GM12864 (cell line): ENCODE measurements around the gene FHIP1A.

Source experiments
- DNase-seq: peaks from one replicate; pipeline ENCODE4 v3.0.0-alpha.2; 2011; ENCODE audit warnings: low read depth
- H3K4me3 ChIP-seq: 2 replicates; pipeline ENCODE4 v1.5.1; 2011; ENCODE audit warnings: mild to moderate bottlenecking, low read depth, low read length, control low read depth
- CTCF ChIP-seq: IDR thresholded peaks from 2 replicates; pipeline ENCODE4 v1.5.1; 2011; ENCODE audit warnings: low read depth, mild to moderate bottlenecking, moderate library complexity, low read length, control low read depth, inconsistent platforms; ENCODE audit errors: missing control alignments

Gene FHIP1A

GRCh38 chr4:151407018-151407417 lies 2.0 kb upstream of the FHIP1A start:
- no peak overlapping the region for H3K4me3 ChIP-seq
- no peak for TF ChIP-seq CTCF
- DNase-seq, result no peak

GRCh38 chr4:151407466-151408379 lies 1.3 kb upstream of the FHIP1A start:
- peak; percentile 30 for DNase-seq
- H3K4me3 ChIP-seq, result peak overlapping the region; percentile 40
- no peak for TF ChIP-seq CTCF

GRCh38 chr4:151408380-151408629 lies 671 bp upstream of the FHIP1A start:
- DNase-seq, result no peak
- H3K4me3 ChIP-seq, result peak overlapping the region; percentile 40
- no peak for TF ChIP-seq CTCF

GRCh38 chr4:151409470-151410313 lies 716 bp downstream of the FHIP1A start:
- no peak overlapping the region for H3K4me3 ChIP-seq
- TF ChIP-seq CTCF, result no peak
- DNase-seq, result no peak

GRCh38 chr4:151415978-151416377 lies 7.0 kb downstream of the FHIP1A start:
- H3K4me3 ChIP-seq, result no peak overlapping the region
- DNase-seq, result no peak
- no peak for TF ChIP-seq CTCF

- no peak for TF ChIP-seq CTCF
- H3K4me3 ChIP-seq, result no peak overlapping the region
- DNase-seq, result no peak
These were observed 8.2 kb downstream of the FHIP1A start for GRCh38 chr4:151417164-151417571.
